Liver (tissue), 9 donors: ENCODE measurements around the gene CAST. TPM values are rescaled to one million over a fixed set of nuclear protein-coding genes. Genes with fewer than 3 reads are reported as not detected.

Experiments
- DNase-seq: peaks from one replicate; pipeline ENCODE4 v3.0.0-alpha.2; 2017; ENCODE audit warnings: low spot score
- H3K27ac ChIP-seq, 2 donors: one replicate each; pipeline ENCODE4 v1.7.0; 2013; ENCODE audit warnings: inconsistent platforms in 2 of 2, low read length in 2 of 2, control low read depth in 1 of 2, low read depth in 1 of 2, mild to moderate bottlenecking in 1 of 2
- H3K27me3 ChIP-seq, 4 donors: one replicate each; pipeline versions ENCODE4 v1.6.1 to v1.7.0; 2013; ENCODE audit warnings: low read length in 3 of 4, inconsistent platforms in 1 of 4, mild to moderate bottlenecking in 1 of 4, moderate library complexity in 1 of 4; ENCODE audit not compliant: control insufficient read depth in 4 of 4, insufficient read depth in 4 of 4
- H3K36me3 ChIP-seq, 4 donors: one replicate each; pipeline versions ENCODE4 v1.6.1 to v1.7.0; 2013; ENCODE audit warnings: low read length in 3 of 4, mild to moderate bottlenecking in 3 of 4, low read depth in 1 of 4, moderate library complexity in 1 of 4; ENCODE audit not compliant: control insufficient read depth in 4 of 4, insufficient read depth in 3 of 4
- H3K4me1 ChIP-seq, 4 donors: one replicate each; pipeline versions ENCODE4 v1.6.1 to v1.7.0; 2013; ENCODE audit warnings: low read length in 3 of 4, mild to moderate bottlenecking in 3 of 4, moderate library complexity in 1 of 4; ENCODE audit not compliant: control insufficient read depth in 4 of 4, insufficient read depth in 4 of 4
- H3K4me3 ChIP-seq, 3 donors: one replicate each; pipeline versions ENCODE4 v1.6.1 to v1.7.0; 2013; ENCODE audit warnings: low read length in 3 of 3, control low read depth in 1 of 3, low read depth in 1 of 3, mild to moderate bottlenecking in 1 of 3
- H3K9ac ChIP-seq, 2 donors: one replicate each; pipeline ENCODE4 v1.7.0; 2013; ENCODE audit warnings: low read length in 2 of 2, mild to moderate bottlenecking in 2 of 2, moderate library complexity in 2 of 2, control low read depth in 1 of 2, low read depth in 1 of 2
- H3K9me3 ChIP-seq, 4 donors: one replicate each; pipeline versions ENCODE4 v1.6.1 to v1.7.0; 2013; ENCODE audit warnings: low read length in 3 of 4; ENCODE audit not compliant: control insufficient read depth in 4 of 4
- ATF3 ChIP-seq: IDR thresholded peaks from 2 replicates; pipeline ENCODE4 v1.6.1; 2016; ENCODE audit warnings: antibody characterized with exemption
- EGR1 ChIP-seq, 2 donors: IDR thresholded peaks; 2 replicates each; pipeline ENCODE4 v1.6.1; 2016 to 2018; ENCODE audit warnings: antibody characterized with exemption in 2 of 2, low read depth in 2 of 2
- FOXA1 ChIP-seq: IDR thresholded peaks from 2 replicates; pipeline ENCODE4 v1.6.1; 2016; ENCODE audit warnings: antibody characterized with exemption
- FOXA2 ChIP-seq: IDR thresholded peaks from 2 replicates; pipeline ENCODE4 v1.6.1; 2016; ENCODE audit warnings: antibody characterized with exemption
- GABPA ChIP-seq, 2 donors: IDR thresholded peaks in 1 of 2; conservative IDR thresholded peaks in 1 of 2; 2 replicates each; pipeline ENCODE4 v1.6.1; 2016; ENCODE audit warnings: antibody characterized with exemption in 2 of 2, mild to moderate bottlenecking in 1 of 2, moderate library complexity in 1 of 2
- HNF4A ChIP-seq, 2 donors: conservative IDR thresholded peaks; 2 replicates each; pipeline ENCODE4 v1.6.1; 2016; ENCODE audit warnings: antibody characterized with exemption in 2 of 2, mild to moderate bottlenecking in 2 of 2
- HNF4G ChIP-seq: IDR thresholded peaks from 2 replicates; pipeline ENCODE4 v1.6.1; 2016; ENCODE audit warnings: antibody characterized with exemption
- JUND ChIP-seq, 2 donors: IDR thresholded peaks; 2 replicates each; pipeline ENCODE4 v1.6.1; 2016; ENCODE audit warnings: antibody characterized with exemption in 2 of 2
- NR2F2 ChIP-seq: IDR thresholded peaks from 2 replicates; pipeline ENCODE4 v1.6.1; 2016; ENCODE audit warnings: antibody characterized with exemption
- RAD21 ChIP-seq, 2 donors: IDR thresholded peaks; 2 replicates each; pipeline ENCODE4 v1.6.1; 2016; ENCODE audit warnings: antibody characterized with exemption in 2 of 2, mild to moderate bottlenecking in 2 of 2
- REST ChIP-seq: IDR thresholded peaks from 2 replicates; pipeline ENCODE4 v1.6.1; 2016; ENCODE audit warnings: antibody characterized with exemption, mild to moderate bottlenecking
- RXRA ChIP-seq, 2 donors: IDR thresholded peaks; 2 replicates each; pipeline ENCODE4 v1.6.1; 2017 to 2018; ENCODE audit warnings: antibody characterized with exemption in 2 of 2, mild to moderate bottlenecking in 1 of 2
- SP1 ChIP-seq: IDR thresholded peaks from 2 replicates; pipeline ENCODE4 v1.6.1; 2018; ENCODE audit warnings: antibody characterized with exemption, mild to moderate bottlenecking
- TAF1 ChIP-seq: conservative IDR thresholded peaks from 2 replicates; pipeline ENCODE4 v1.6.1; 2016; ENCODE audit warnings: antibody characterized with exemption, mild to moderate bottlenecking
- YY1 ChIP-seq: IDR thresholded peaks from 2 replicates; pipeline ENCODE4 v1.6.1; 2016; ENCODE audit warnings: antibody characterized with exemption, mild to moderate bottlenecking
- ZBTB33 ChIP-seq: IDR thresholded peaks from 2 replicates; pipeline ENCODE4 v1.6.1; 2016; ENCODE audit warnings: antibody characterized with exemption
- WGBS: extraction: QIAGEN DNeasy Blood & Tissue Kit; methylation state at CpG from one replicate; pipeline ENCODE4 v1.1.7; 2013; 5-methylcytosine and 5-hydroxymethylcytosine counted together
- polyA plus RNA-seq, 2 donors: library from polyadenylated mRNA; stranded (reverse) in 1 of 2; unstranded in 1 of 2; fragments of 200-250 nt in 1 of 2; fragments of >200 nt in 1 of 2; fragmentation: Nextera tagmentation in 1 of 2; extraction: Ambion mirVana in 1 of 2; gene quantifications; one replicate each; pipeline versions ENCODE4 v1.2.1 to v1.2.3, GENCODE V29; 2013 to 2015
- total RNA-seq, 2 donors: library from RNA; depleted of rRNA; stranded (reverse); fragments of >200 nt; gene quantifications; one replicate each; pipeline ENCODE4 v1.2.3, GENCODE V29; 2014
- TF ChIP-seq, protein P1 (sequence below): IDR thresholded peaks from 2 replicates; pipeline ENCODE4 v1.6.1; 2016; ENCODE audit warnings: antibody characterized with exemption
- TF ChIP-seq, protein P2 (sequence below): fragments of 150-350 bp; IDR thresholded peaks from 2 replicates; pipeline ENCODE4 v1.5.1; 2017; ENCODE audit warnings: improper control_type of control experiment, low read depth, low read length; ENCODE audit not compliant: missing input control
- donor health status: healthy.
- donor health status: healthy.
- donor health status: healthy.
- donor health status: healthy.
- donor health status: healthy.

Gene CAST
- total and polyA plus RNA-seq, 4 donors = 43.3 to 126 (median 81.0) TPM

GRCh38 chr5:96775050-96775449, 112.9 kb downstream of the CAST start:
- no peak for DNase-seq
- WGBS = 59% methylated on average over 2 of the region's 2 CpGs
- no peak overlapping the region for H3K4me3 ChIP-seq
- H3K9ac ChIP-seq = no peak overlapping the region
- no peak overlapping the region for H3K27ac ChIP-seq
- no peaks in the 10 kb centered on the region for H3K27me3 ChIP-seq
- TF ChIP-seq RXRA (IDR thresholded peaks at IDR 0.05) (no peak), HNF4A (conservative IDR thresholded peaks at IDR 0.05) (no peak), ATF3 (no peak), HNF4G (no peak), TAF1 (no peak), JUND (IDR thresholded peaks at IDR 0.05) (no peak)
- TF ChIP-seq, protein P1, sequence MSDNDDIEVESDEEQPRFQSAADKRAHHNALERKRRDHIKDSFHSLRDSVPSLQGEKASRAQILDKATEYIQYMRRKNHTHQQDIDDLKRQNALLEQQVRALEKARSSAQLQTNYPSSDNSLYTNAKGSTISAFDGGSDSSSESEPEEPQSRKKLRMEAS = no peak
- peaks cover 14 to 76% (median 56%) of the 10 kb centered on the region in 4 donors for H3K36me3 ChIP-seq
- H3K9me3 ChIP-seq = no peaks in the 10 kb centered on the region
- no peaks in the 10 kb centered on the region for H3K4me1 ChIP-seq

- Histone ChIP-seq H3K27ac (no peak overlapping the region), H3K4me3 (no peak overlapping the region), H3K9ac (no peak overlapping the region), H3K4me1 (peaks cover 0 to 2% (median 2%) of the 10 kb centered on the region in 4 donors), H3K36me3 (peaks cover 14 to 72% (median 52%) of the 10 kb centered on the region in 4 donors), H3K27me3 (no peaks in the 10 kb centered on the region), H3K9me3 (no peaks in the 10 kb centered on the region)
- WGBS = over 99% methylated on average over 11 of the region's 11 CpGs
- no peak for TF ChIP-seq TAF1
- TF ChIP-seq YY1 = no peak
- TF ChIP-seq ATF3 = no peak
- TF ChIP-seq, protein P1 = no peak
- no peak for TF ChIP-seq EGR1 (IDR thresholded peaks at IDR 0.05; ENCODE audit: low read depth in 2 of 2)
- TF ChIP-seq ZBTB33 = no peak
- no peak for TF ChIP-seq HNF4G
- no peak for TF ChIP-seq FOXA2
- TF ChIP-seq REST = no peak
- TF ChIP-seq, protein P2, sequence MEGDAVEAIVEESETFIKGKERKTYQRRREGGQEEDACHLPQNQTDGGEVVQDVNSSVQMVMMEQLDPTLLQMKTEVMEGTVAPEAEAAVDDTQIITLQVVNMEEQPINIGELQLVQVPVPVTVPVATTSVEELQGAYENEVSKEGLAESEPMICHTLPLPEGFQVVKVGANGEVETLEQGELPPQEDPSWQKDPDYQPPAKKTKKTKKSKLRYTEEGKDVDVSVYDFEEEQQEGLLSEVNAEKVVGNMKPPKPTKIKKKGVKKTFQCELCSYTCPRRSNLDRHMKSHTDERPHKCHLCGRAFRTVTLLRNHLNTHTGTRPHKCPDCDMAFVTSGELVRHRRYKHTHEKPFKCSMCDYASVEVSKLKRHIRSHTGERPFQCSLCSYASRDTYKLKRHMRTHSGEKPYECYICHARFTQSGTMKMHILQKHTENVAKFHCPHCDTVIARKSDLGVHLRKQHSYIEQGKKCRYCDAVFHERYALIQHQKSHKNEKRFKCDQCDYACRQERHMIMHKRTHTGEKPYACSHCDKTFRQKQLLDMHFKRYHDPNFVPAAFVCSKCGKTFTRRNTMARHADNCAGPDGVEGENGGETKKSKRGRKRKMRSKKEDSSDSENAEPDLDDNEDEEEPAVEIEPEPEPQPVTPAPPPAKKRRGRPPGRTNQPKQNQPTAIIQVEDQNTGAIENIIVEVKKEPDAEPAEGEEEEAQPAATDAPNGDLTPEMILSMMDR = no peak
- no peak for TF ChIP-seq RAD21 (IDR thresholded peaks at IDR 0.05)
- no peak for TF ChIP-seq HNF4A (conservative IDR thresholded peaks at IDR 0.05)
- TF ChIP-seq NR2F2 = no peak
- no peak for TF ChIP-seq GABPA (IDR thresholded peaks at IDR 0.05 in 1 of 2, conservative IDR thresholded peaks at IDR 0.05 in 1 of 2)
- TF ChIP-seq JUND (IDR thresholded peaks at IDR 0.05) = no peak
- TF ChIP-seq RXRA (IDR thresholded peaks at IDR 0.05) = no peak
- TF ChIP-seq SP1 = no peak
- TF ChIP-seq FOXA1 = no peak
- no peak for DNase-seq
Measured at GRCh38 chr5:96775689-96776088, 113.5 kb downstream of the CAST start.
